Caco-2 (cell line): ENCODE measurements around the gene PKNOX1. TPM values are rescaled to one million over a fixed set of nuclear protein-coding genes. Genes with fewer than 3 reads are reported as not detected.

Experiments
- BruUV-seq: library from RNA; stranded (reverse); fragments of 400-500 nt; replicated peaks from 2 replicates; lab custom pipeline; 2021; lab: Mats Ljungman, UMichigan
- CTCF ChIA-PET: fragments of 300-600 bp; sonication (Branson Sonifier 250); formaldehyde crosslinking; loops from one replicate; lab custom pipeline; 2022; ENCODE audit warnings: antibody characterized with exemption; lab: Charles Lee
- POLR2A ChIA-PET: fragments of 300-600 bp; sonication (Branson Sonifier 250); formaldehyde crosslinking; loops from one replicate; lab custom pipeline; 2022; ENCODE audit warnings: antibody characterized with exemption; lab: Charles Lee
- DNase-seq, 2 experiments: peaks; one replicate each; pipeline versions ENCODE4 v3.0.0 to v3.0.0-alpha.2; 2020 to 2022
- H3K27me3 ChIP-seq: replicated peaks from 2 replicates; pipeline ENCODE4 v1.6.0; 2011; ENCODE audit warnings: low read length; ENCODE audit not compliant: control insufficient read depth, insufficient read depth
- H3K36me3 ChIP-seq: 2 replicates; pipeline ENCODE4 v1.5.1; 2011; ENCODE audit warnings: low read length; ENCODE audit not compliant: control insufficient read depth, insufficient read depth
- H3K4me1 ChIP-seq: fragments of 250-450 bp; sonication (Bioruptor Pico); 2 replicates; pipeline ENCODE4 v1.5.1; 2020; ENCODE audit warnings: mild to moderate bottlenecking
- H3K4me3 ChIP-seq: 2 replicates; pipeline ENCODE4 v1.5.1; 2011; ENCODE audit warnings: low read depth, mild to moderate bottlenecking, control low read depth, low read length
- H3K9me3 ChIP-seq: fragments of 250-450 bp; sonication (Bioruptor Pico); 2 replicates; pipeline ENCODE4 v1.5.1; 2020; ENCODE audit warnings: mild to moderate bottlenecking, moderate library complexity
- H3K27ac Mint-ChIP-seq: one replicate; pipeline ENCODE4 v1.8.0; 2022; ENCODE audit warnings: mixed read lengths; ENCODE audit not compliant: unreplicated experiment
- H3K27me3 Mint-ChIP-seq: one replicate; pipeline ENCODE4 v1.8.0; 2022; ENCODE audit warnings: mixed read lengths; ENCODE audit not compliant: insufficient read depth, unreplicated experiment
- H3K36me3 Mint-ChIP-seq: one replicate; pipeline ENCODE4 v1.8.0; 2022; ENCODE audit warnings: mild to moderate bottlenecking, mixed read lengths; ENCODE audit not compliant: insufficient read depth, unreplicated experiment
- H3K4me1 Mint-ChIP-seq: one replicate; pipeline ENCODE4 v1.8.0; 2022; ENCODE audit warnings: low read depth, mixed read lengths; ENCODE audit not compliant: unreplicated experiment
- H3K4me3 Mint-ChIP-seq: one replicate; pipeline ENCODE4 v1.8.0; 2022; ENCODE audit warnings: mild to moderate bottlenecking, moderate library complexity, mixed read lengths; ENCODE audit not compliant: unreplicated experiment
- H3K9me3 Mint-ChIP-seq: one replicate; pipeline ENCODE4 v1.8.0; 2022; ENCODE audit warnings: mixed read lengths; ENCODE audit not compliant: unreplicated experiment
- CTCF ChIP-seq, 2 experiments: fragments of 200-600 bp in 1 of 2; IDR thresholded peaks; 1 replicate in 1 of 2; 2 replicates in 1 of 2; pipeline versions ENCODE4 v1.5.1 to v1.8.0; 2011 to 2022; ENCODE audit warnings: antibody characterized with exemption in 1 of 2, control low read depth in 1 of 2, inconsistent platforms in 1 of 2, low read depth in 1 of 2, low read length in 1 of 2, mild to moderate bottlenecking in 1 of 2, moderate library complexity in 1 of 2; ENCODE audit not compliant: insufficient read depth in 1 of 2, severe bottlenecking in 1 of 2, unreplicated experiment in 1 of 2
- intact Hi-C: fragments of 100-400 bp; cut with micrococcal nuclease; formaldehyde crosslinking; loops from one replicate; pipeline ENCODE4 v1.10.0; 2022; ENCODE audit not compliant: unreplicated experiment
- total RNA-seq: library from RNA; stranded (reverse); gene quantifications from 2 replicates; pipeline ENCODE4 v1.2.3, GENCODE V29; 2022

PKNOX1 gene
- total RNA-seq, 1 experiment from 2014 or later, result 10.7 TPM

GRCh38 chr21:43021191-43021590 lies 46.8 kb downstream of the PKNOX1 start:
- H3K36me3 ChIP-seq, result no peaks in the 10 kb centered on the region
- CTCF ChIA-PET, result no interaction called here
- peaks cover 10% of the 10 kb centered on the region for H3K36me3 Mint-ChIP-seq
- POLR2A ChIA-PET, result no interaction called here
- no peak for TF ChIP-seq CTCF (IDR thresholded peaks at IDR 0.05; ENCODE audit: insufficient read depth in 1 of 2, low read depth in 1 of 2, low read length in 1 of 2, severe bottlenecking in 1 of 2, unreplicated experiment in 1 of 2)
- H3K4me1 ChIP-seq, result peaks cover 10% of the 10 kb centered on the region; the same call in 1 of the 2 replicates
- no peaks in the 10 kb centered on the region for H3K4me1 Mint-ChIP-seq
- H3K9me3 ChIP-seq, result no peaks in the 10 kb centered on the region
- H3K27me3 Mint-ChIP-seq, result no peaks in the 10 kb centered on the region
- no TSS peak for BruUV-seq
- no peaks in the 10 kb centered on the region for H3K9me3 Mint-ChIP-seq
- DNase-seq, result no peak
- H3K27ac Mint-ChIP-seq, result no peak overlapping the region
- H3K27me3 ChIP-seq, result no peaks in the 10 kb centered on the region
- intact Hi-C loops, result no loop called here
- no peak overlapping the region for H3K4me3 Mint-ChIP-seq
- H3K4me3 ChIP-seq, result no peak overlapping the region

- CTCF ChIA-PET, result no interaction called here
- POLR2A ChIA-PET, result no interaction called here
- Mint-ChIP-seq H3K27ac (no peak overlapping the region), H3K27me3 (no peaks in the 10 kb centered on the region), H3K4me1 (no peaks in the 10 kb centered on the region), H3K9me3 (no peaks in the 10 kb centered on the region), H3K36me3 (peaks cover 10% of the 10 kb centered on the region), H3K4me3 (no peak overlapping the region)
- no peak for TF ChIP-seq CTCF (IDR thresholded peaks at IDR 0.05; ENCODE audit: insufficient read depth in 1 of 2, low read depth in 1 of 2, low read length in 1 of 2, severe bottlenecking in 1 of 2, unreplicated experiment in 1 of 2)
- DNase-seq, result no peak
- H3K36me3 ChIP-seq, result no peaks in the 10 kb centered on the region
- no TSS peak for BruUV-seq
- no peak overlapping the region for H3K4me3 ChIP-seq
- H3K27me3 ChIP-seq, result no peaks in the 10 kb centered on the region
- H3K9me3 ChIP-seq, result no peaks in the 10 kb centered on the region
- intact Hi-C loops, result no loop called here
- peaks cover 10% of the 10 kb centered on the region; the same call in 1 of the 2 replicates for H3K4me1 ChIP-seq
These were observed 47.6 kb downstream of the PKNOX1 start for GRCh38 chr21:43021756-43022600.

- no peak overlapping the region for H3K27ac Mint-ChIP-seq
- Histone ChIP-seq H3K4me3 (no peak overlapping the region), H3K27me3 (no peaks in the 10 kb centered on the region), H3K36me3 (no peaks in the 10 kb centered on the region), H3K9me3 (no peaks in the 10 kb centered on the region), H3K4me1 (peaks cover 10% of the 10 kb centered on the region; the same call in 1 of the 2 replicates)
- H3K4me3 Mint-ChIP-seq, result no peak overlapping the region
- H3K4me1 Mint-ChIP-seq, result no peaks in the 10 kb centered on the region
- no peaks in the 10 kb centered on the region for H3K27me3 Mint-ChIP-seq
- ChIA-PET CTCF (no interaction called here), POLR2A (no interaction called here)
- H3K9me3 Mint-ChIP-seq, result no peaks in the 10 kb centered on the region
- intact Hi-C loops, result no loop called here
- BruUV-seq, result no TSS peak
- peaks cover 10% of the 10 kb centered on the region for H3K36me3 Mint-ChIP-seq
- no peak for TF ChIP-seq CTCF (IDR thresholded peaks at IDR 0.05; ENCODE audit: insufficient read depth in 1 of 2, low read depth in 1 of 2, low read length in 1 of 2, severe bottlenecking in 1 of 2, unreplicated experiment in 1 of 2)
- DNase-seq, result no peak
These were observed 48.8 kb downstream of the PKNOX1 start for GRCh38 chr21:43023175-43023574.
